Panc1 (cell line): ENCODE results near the gene ZNF500. TPM values are rescaled to one million over a fixed set of nuclear protein-coding genes. Genes with fewer than 3 reads are reported as not detected.
A peak's percentile ranks its signal among the peaks of the same experiment; 100 is the strongest.

Experiments
- ATAC-seq: fragments of 200-7000 bp; cut with Tn5 transposase; 2 replicates; pipeline ENCODE4 v1.9.1; 2020; ENCODE audit warnings: mild to moderate bottlenecking, moderate library complexity
- BruUV-seq: library from RNA; stranded (reverse); fragments of 400-500 nt; replicated peaks from 2 replicates; lab custom pipeline; 2021; lab: Mats Ljungman, UMichigan
- CTCF ChIA-PET: fragments of 300-600 bp; sonication (Branson Sonifier 250); formaldehyde crosslinking; loops from one replicate; lab custom pipeline; 2022; ENCODE audit warnings: antibody characterized with exemption; lab: Charles Lee
- POLR2A ChIA-PET: fragments of 300-600 bp; sonication (Branson Sonifier 250); formaldehyde crosslinking; loops from one replicate; lab custom pipeline; 2022; ENCODE audit warnings: antibody characterized with exemption; lab: Charles Lee
- DNase-seq: peaks from one replicate; pipeline ENCODE4 v3.0.0-alpha.2; 2010; ENCODE audit warnings: low read depth, low spot score
- H3K27ac ChIP-seq: 2 replicates; pipeline ENCODE4 v1.5.1; 2011; ENCODE audit warnings: mild to moderate bottlenecking, low read length, inconsistent platforms
- H3K27me3 ChIP-seq: fragments of 200-500 bp; sonication (Bioruptor generic); 2 replicates; pipeline ENCODE4 v1.6.0; 2014; ENCODE audit warnings: low read length, inconsistent platforms; ENCODE audit not compliant: control insufficient read depth, insufficient read depth
- H3K36me3 ChIP-seq: fragments of 200-500 bp; sonication (Bioruptor generic); 2 replicates; pipeline ENCODE4 v1.5.1; 2014; ENCODE audit warnings: inconsistent platforms, mild to moderate bottlenecking, low read length, moderate library complexity; ENCODE audit not compliant: control insufficient read depth, insufficient read depth
- H3K4me1 ChIP-seq: 2 replicates; pipeline ENCODE4 v1.5.1; 2011; ENCODE audit warnings: inconsistent platforms, mild to moderate bottlenecking, low read length, moderate library complexity; ENCODE audit not compliant: control insufficient read depth, insufficient read depth
- H3K4me3 ChIP-seq, 2 experiments: 2 replicates each; pipeline ENCODE4 v1.5.1; 2011 to 2012; ENCODE audit warnings: low read depth in 2 of 2, low read length in 2 of 2, mild to moderate bottlenecking in 2 of 2, inconsistent platforms in 1 of 2, moderate library complexity in 1 of 2
- H3K9me3 ChIP-seq: fragments of 200-500 bp; sonication (Bioruptor generic); 2 replicates; pipeline ENCODE4 v1.5.1; 2014; ENCODE audit warnings: low read depth, mild to moderate bottlenecking, inconsistent platforms, low read length, moderate library complexity; ENCODE audit not compliant: control insufficient read depth, insufficient read depth
- CTCF ChIP-seq: fragments of 450-650 bp; IDR thresholded peaks from 2 replicates; pipeline ENCODE4 v1.5.1; 2017; ENCODE audit warnings: mild to moderate bottlenecking
- POLR2AphosphoS5 ChIP-seq: IDR thresholded peaks from 2 replicates; pipeline ENCODE4 v1.6.1; 2012; ENCODE audit warnings: mild to moderate bottlenecking, low read depth, low read length, moderate library complexity
- REST ChIP-seq, 2 experiments: IDR thresholded peaks; 2 replicates each; pipeline ENCODE4 v1.6.1; 2011 to 2012; ENCODE audit warnings: low read depth in 2 of 2, control low read depth in 1 of 2, low read length in 1 of 2, mild to moderate bottlenecking in 1 of 2, moderate library complexity in 1 of 2; ENCODE audit not compliant: insufficient read depth in 1 of 2
- SIN3A ChIP-seq: IDR thresholded peaks from 2 replicates; pipeline ENCODE4 v1.6.1; 2012; ENCODE audit warnings: low read depth, mild to moderate bottlenecking, low read length, moderate library complexity, borderline replicate concordance; ENCODE audit not compliant: insufficient read depth
- TCF7L2 ChIP-seq: IDR thresholded peaks from 2 replicates; pipeline ENCODE4 v1.6.1; 2011; ENCODE audit warnings: mild to moderate bottlenecking, low read depth, low read length, inconsistent platforms
- in situ Hi-C: cut with HindIII; loops from 2 replicates; pipeline ENCODE4 v1.10.0; 2016; ENCODE audit warnings: low sequenced_read_pairs, low pct_unique_long_range_greater_than_20kb
- intact Hi-C: fragments of 100-400 bp; cut with micrococcal nuclease; formaldehyde crosslinking; loops from one replicate; pipeline ENCODE4 v1.10.0; 2022; ENCODE audit not compliant: unreplicated experiment
- total RNA-seq: library from RNA; stranded (reverse); gene quantifications from one replicate; pipeline ENCODE4 v1.2.1, GENCODE V29; 2021; ENCODE audit not compliant: unreplicated experiment

Gene ZNF500
- total RNA-seq, 1 experiment from 2014 or later = 25.8 TPM

- TF ChIP-seq CTCF = no peak
- TF ChIP-seq TCF7L2 = no peak
- TF ChIP-seq POLR2AphosphoS5 = no peak
- TF ChIP-seq SIN3A = no peak
- no peak for TF ChIP-seq REST (IDR thresholded peaks at IDR 0.05; ENCODE audit: insufficient read depth in 1 of 2, low read depth in 2 of 2, low read length in 1 of 2)
- peak overlapping the region; percentile 97 for H3K27ac ChIP-seq
- peaks cover 2% of the 10 kb centered on the region; the same call in 1 of the 2 replicates for H3K36me3 ChIP-seq
- intact Hi-C loops (no loop called here), in situ Hi-C loops (no loop called here)
- H3K4me3 ChIP-seq = peak overlapping the region; percentile 70 to 94
- H3K9me3 ChIP-seq = no peaks in the 10 kb centered on the region
- ChIA-PET POLR2A (no interaction called here), CTCF (no interaction called here)
- ATAC-seq (no peak), DNase-seq (no peak)
- TSS peak; percentile 70 for BruUV-seq
- H3K27me3 ChIP-seq = no peaks in the 10 kb centered on the region
- peaks cover 18% of the 10 kb centered on the region for H3K4me1 ChIP-seq
These were observed 1.2 kb downstream of the ZNF500 start for GRCh38 chr16:4765511-4766474.

GRCh38 chr16:4763791-4764190 lies 3.2 kb downstream of the ZNF500 start:
- intact Hi-C loops = no loop called here
- DNase-seq (no peak), ATAC-seq (no peak)
- Histone ChIP-seq H3K27ac (no peak overlapping the region), H3K4me1 (peaks cover 13% of the 10 kb centered on the region), H3K4me3 (no peak overlapping the region), H3K27me3 (no peaks in the 10 kb centered on the region), H3K9me3 (no peaks in the 10 kb centered on the region), H3K36me3 (peaks cover 2% of the 10 kb centered on the region; the same call in 1 of the 2 replicates)
- BruUV-seq = no TSS peak
- in situ Hi-C loops = no loop called here
- POLR2A ChIA-PET = no interaction called here
- CTCF ChIA-PET = no interaction called here
- no peak for TF ChIP-seq TCF7L2

- H3K9me3 ChIP-seq = no peaks in the 10 kb centered on the region
- no peak overlapping the region for H3K27ac ChIP-seq
- ChIA-PET CTCF (no interaction called here), POLR2A (no interaction called here)
- intact Hi-C loops = no loop called here
- H3K27me3 ChIP-seq = no peaks in the 10 kb centered on the region
- peaks cover 8% of the 10 kb centered on the region for H3K4me1 ChIP-seq
- DNase-seq (no peak), ATAC-seq (no peak)
- TF ChIP-seq SIN3A (no peak), REST (IDR thresholded peaks at IDR 0.05; ENCODE audit: insufficient read depth in 1 of 2, low read depth in 2 of 2, low read length in 1 of 2) (no peak), POLR2AphosphoS5 (no peak), CTCF (no peak), TCF7L2 (no peak)
- H3K36me3 ChIP-seq = peaks cover 2% of the 10 kb centered on the region; the same call in 1 of the 2 replicates
- BruUV-seq = no TSS peak
- no peak overlapping the region for H3K4me3 ChIP-seq
- in situ Hi-C loops = no loop called here
These were observed 4.8 kb downstream of the ZNF500 start for GRCh38 chr16:4762205-4762604.
